HG02885 (cell line): ENCODE data around the gene RAD17.
"Not testable (repeated sequence)": the region's sequence is repeated elsewhere in the genome, so short reads cannot be mapped to it uniquely, and the experiment has no call there.

ENCODE experiments used
- ATAC-seq: cut with Tn5 transposase; IDR thresholded peaks from one replicate; pipeline ENCODE4 v1.9.1; 2021; ENCODE audit warnings: mild to moderate bottlenecking; ENCODE audit not compliant: unreplicated experiment, poor library complexity

Gene RAD17

DNA sequence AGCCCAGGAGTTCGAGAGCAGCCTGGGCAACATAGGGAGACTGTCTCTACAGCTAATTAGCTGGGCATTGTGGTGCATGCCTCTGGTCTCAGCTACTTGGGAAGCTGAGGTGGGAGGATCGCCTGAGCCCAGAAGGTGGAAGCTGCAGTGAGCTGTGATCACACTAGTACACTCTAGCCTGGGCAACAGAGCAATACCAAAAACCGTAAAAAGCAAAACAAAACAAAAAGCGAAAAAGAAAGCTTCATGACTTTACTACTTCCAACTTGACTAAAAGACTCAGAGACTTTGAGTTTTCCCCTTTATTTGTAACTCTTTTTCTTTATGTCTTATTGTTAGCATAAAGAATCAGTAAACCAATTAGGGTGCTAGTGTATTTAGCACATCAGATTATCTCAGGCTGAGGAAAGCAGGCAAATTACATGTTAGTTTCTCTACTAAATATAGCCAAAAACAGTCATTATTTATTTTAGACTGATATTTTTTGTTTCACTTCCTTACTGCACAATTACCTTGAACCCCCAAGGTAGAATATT is 5.4 kb downstream of the RAD17 start:
- ATAC-seq: peak; percentile 78

DNA sequence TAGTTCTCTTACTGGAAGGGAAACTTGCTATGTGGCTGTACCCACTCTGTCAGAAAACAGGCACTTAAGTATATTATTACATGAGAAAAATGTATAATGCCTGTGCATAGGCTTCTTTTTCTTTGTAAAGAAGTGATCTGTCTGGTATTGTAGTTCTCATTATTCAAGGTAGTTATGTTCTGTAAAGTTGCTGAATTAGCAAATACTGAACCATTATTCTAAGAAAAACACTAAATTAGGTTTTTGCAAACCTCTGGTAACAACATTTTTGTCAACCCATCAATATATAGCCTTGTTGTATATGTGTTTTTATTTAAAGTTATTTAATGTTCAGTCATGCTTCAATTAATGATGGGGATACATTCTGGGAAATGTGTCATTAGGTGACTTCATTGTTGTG is 8.8 kb downstream of the RAD17 start:
- ATAC-seq: no peak

DNA sequence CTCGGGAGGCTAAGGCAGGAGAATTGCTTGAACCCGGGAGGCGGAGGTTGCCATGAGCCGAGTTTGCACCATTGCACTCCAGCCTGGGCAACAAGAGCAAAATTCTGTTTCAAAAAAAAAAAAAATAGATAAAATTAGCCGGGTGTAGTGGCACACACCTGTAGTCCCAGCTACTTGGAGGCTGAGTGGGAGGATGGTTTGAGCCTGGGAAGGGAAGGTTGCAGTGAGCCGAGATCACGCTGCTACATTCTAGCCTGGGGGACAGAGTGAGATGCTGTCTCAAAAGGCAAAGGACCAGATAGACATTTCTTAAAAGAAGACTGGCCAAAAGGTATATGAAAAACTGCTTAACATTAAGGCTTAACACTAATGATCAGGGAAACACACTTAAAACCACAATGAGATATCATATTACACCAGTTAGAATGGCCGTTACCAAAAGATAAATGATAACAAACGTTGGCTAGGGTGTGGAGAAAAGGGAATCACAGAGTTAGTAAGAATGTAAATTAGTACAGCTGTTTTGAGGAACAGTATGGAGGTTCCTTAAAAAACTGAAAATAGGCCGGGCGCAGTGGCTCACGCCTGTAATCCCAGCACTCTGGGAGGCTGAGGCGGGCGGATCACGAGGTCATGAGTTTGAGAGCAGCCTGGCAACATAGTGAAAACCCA is 35.2 kb downstream of the RAD17 start:
- ATAC-seq: no peak

DNA sequence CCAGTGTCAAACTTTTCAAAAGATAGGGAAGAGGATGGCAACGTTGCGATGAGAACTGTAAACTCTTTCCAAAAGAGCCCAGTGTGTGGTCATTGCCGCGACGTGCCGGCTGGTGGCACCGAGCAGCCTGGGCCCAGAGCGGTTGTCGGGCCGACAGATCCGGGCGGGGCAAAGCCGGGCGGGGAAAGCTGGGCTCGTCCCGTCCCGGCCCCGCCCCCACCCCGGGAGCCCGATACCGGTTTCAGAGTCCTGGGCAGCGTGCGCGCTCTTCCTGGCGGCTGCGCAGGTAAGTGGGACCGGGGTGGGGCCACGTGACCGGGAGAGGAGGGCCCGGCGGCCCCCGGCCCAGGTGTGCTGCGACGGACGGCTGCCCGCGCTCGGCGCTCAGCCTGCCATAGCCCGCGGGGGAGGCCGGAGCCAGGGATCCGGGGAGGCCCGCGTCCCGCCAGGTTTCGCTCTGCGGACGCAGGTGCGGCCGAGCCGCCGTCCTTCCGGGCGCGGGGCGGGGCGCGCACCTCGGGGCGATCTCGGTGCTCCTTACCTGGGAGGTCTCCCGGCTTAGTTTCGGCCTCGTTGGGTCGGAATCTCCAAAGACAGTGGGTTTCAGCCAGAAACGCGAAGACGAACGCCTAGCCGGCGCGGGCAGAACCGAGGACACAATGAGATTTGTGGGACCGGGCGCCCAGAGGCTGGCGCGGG is 45.4 kb downstream of the RAD17 start, which contains the start of gene MARVELD2:
TSS of gene MARVELD2 (plus strand) at position 232 of the 699 bp plus-strand sequence. CDS start 4,270 bp downstream, outside the sequence.
- peak; percentile 83 for ATAC-seq

DNA sequence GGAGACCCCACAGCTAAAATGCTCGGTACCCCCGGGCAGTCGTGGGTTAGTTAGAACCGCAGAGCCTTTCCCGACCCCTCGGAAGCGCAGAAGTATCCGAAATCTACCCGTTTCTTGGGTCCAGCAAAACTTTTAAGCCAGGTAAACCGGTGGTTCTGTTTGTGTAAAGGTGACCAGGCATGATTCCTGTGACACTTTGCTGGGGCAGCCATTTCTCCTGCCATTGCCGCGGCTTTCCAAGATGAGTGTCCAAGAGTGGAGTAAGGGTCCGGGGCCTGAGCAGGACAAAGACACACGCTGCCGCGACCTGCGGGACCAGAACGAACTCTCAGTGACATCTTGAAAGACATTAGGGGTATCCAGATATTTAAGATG is 46.0 kb downstream of the RAD17 start:
- ATAC-seq: no peak

DNA sequence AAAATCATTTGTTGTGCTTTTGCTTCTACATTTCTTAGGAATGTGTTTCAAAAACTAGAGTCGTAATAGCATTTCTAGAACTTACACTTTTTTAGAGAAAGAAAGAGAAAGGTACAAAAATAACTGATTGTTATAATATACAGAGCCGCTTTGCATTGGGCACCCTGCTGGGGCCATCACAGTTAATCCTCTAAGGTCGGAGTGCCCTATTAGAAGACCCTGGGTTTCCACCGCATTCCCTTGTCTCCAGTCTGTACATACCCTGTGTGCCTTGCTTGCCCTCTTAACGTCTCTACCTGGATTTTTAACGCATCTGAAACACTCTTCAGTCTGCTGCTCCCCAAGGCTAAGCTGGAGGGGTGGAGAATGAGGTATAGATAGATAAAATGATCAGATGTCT is 46.6 kb downstream of the RAD17 start:
- no peak for ATAC-seq

DNA sequence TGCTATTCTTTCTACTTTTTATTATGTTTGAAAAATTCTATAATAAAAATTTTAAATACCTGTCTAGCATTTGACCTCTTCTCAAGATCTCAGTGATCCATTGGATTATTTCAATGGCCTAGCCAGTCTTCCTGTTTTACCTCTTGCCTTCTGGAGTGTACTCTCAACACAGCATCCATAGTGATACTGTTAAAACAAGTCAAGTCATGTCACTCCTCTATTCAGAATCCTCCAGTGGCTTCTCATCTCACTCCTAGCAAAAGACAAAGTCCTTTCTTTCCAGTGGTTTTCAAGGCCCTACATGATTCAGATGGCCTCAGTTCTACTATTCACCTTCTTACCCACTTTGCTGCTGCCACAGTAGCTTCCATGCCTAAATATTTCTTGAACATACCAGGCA is 47.1 kb downstream of the RAD17 start:
- ATAC-seq: no peak

DNA sequence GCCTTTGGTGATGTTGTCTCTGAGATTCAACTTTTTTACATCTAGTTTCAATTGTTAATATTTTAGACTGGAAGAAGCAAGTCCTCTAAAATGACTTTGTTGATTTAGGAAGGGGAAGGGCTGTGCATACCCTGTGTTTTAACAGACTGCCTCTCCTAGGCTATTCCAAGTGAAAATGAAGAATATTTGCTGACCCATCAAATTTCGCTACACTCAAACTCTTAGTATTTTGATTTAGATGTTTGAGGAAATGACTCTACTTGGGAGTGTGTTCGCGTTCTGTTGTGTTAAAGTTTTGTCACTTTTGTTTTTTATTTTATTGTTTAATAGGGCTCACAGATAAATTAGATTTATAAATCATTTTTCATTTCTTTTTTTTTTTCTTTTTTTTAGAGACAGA is 48.9 kb downstream of the RAD17 start:
- ATAC-seq: no peak

DNA sequence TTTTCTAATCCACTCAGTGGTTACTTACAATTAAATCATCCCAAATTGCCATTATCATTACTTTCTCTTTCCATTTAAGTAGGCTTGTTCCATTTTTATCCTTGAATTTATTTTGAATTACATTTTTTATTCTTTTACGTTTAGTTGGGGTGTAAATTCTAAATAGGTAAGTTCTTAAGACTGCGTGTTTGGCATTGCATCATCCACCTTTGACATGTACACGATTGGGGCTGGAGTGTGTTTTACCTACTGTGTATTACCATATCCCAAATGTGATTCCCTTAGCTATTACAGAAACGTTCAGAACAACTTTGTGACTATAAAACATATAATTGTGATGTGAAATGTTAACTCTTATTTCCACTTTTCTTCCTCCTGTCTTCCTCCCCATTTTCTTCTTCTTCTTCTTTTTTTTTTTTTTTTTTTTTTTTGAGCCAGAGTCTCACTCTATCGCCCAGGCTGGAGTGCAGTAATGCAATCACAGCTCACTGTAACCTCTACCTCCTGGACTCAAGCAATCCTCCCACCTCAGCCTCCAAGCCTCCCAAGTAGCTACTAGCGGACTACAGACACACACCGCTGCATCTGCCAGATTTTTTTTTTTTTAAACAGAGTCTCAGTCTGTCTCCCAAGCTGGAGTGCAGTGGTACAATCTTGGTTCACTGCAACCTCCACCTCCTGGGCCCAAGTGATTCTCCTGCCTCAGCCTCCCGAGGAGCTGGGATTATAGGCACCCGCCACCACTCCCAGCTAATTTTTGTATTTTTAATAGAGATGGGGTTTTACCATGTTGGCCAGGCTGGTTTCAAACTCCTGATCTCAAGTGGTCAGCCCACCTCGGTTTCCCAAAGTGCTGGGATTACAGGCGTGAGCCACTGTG is 62.0 kb downstream of the RAD17 start:
- ATAC-seq: no peak

DNA sequence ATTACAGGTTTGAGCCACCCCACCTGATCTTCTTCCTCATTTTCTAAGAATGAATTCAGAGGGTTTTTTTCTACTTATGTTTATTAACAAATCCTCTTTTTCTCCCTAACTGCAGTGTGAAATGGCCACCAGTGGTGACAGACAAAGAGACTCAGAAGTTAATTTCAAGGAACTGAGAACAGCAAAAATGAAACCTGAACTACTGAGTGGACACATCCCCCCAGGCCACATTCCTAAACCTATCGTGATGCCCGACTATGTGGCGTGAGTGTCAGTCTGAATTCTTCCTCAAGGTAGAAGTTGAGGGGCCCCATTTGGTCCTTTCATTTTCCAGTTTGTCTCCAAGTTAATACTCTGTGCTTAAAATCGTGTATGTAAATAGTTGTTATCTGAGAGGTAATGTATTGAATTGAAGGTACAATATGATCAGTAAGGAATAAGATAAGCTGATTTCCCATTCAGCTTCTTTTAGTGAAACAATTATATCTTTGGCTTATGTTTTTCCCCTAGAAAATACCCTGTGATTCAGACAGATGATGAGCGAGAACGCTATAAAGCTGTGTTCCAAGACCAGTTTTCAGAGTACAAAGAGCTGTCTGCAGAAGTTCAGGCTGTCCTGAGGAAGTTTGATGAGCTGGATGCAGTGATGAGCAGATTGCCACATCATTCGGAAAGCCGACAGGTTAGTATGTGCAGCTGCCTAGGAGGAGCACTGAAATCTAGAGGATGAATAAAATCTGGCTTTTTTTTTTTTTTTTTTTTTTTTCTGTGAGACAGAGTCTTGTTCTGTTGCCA is 63.0 kb downstream of the RAD17 start:
- peak; percentile 67 for ATAC-seq

DNA sequence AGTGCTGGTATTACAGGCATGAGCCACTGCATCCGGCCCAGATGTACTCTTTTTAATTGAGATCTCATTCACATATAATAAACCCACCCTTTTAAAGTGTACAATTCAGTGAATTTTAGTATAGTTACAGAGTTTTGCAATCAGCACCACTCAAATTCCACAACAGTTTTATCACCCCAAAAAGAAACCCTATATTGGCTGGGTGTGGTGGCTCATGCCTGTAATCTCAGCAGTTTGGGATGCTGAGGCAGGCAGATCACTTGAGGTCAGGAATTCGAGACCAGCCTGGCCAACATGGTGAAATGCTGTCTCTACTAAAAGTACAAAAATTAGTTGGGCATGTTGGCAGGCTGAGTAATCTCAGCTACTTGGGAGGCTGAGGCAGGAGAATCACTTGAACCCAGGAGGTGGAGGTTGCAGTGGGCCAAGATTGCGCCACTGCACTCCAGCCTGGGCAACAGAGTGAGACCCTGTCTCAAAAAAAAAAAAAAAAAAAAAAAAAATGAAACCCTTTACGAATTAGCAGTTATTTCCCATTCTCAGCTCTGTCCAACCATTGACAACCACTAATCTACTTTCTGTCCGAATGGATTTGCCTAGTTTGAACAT is 65.8 kb downstream of the RAD17 start:
- not testable (repeated sequence) for ATAC-seq

DNA sequence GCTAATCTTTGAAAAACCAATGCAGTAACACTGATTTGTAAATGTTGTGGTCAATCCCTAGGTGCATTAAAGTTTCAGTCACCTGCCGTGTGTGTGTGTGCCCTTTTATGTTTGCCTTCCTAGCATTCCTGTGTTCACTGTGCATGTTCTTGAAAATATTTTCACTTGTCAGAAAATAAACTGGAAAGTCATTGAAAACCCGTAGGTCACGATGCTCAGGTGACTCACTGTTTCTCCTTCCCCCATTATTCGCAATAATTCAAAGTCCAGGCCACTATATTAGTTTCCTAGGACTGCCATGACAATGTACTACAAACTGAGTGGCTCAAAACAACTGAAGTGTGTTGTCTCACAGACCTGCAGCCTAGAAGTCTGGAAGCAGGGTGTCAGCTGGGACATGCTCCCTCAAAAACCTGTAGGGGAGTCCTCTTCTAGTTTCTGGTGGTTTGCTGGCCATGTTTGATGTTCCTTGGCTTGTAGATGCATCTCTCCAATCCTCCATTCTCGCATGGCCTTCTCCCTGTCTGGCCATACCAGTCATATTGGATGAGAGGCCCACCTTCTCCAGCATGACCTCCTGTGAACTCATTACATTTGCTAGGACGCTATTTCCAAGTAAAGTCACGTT is 74.6 kb downstream of the RAD17 start:
- no peak for ATAC-seq

DNA sequence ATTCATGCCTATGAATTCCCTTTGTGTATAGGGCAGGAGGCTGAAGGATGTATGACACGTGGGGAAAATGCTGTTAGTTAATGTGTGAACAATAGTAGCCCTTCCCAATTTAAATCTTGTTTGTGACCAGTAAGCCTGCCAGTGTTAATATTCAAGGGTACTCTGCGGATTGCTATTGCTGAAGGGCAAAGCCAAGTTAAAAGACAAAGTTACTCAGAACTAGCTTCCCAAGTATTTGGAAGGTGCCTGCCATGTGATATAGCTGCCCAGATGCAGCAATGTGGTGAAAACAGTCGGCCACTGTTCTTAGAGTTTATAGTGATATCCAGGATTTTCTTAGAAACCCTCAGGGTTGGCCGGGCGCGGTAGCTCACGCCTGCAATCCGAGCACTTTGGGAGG is 79.9 kb downstream of the RAD17 start:
- no peak for ATAC-seq

DNA sequence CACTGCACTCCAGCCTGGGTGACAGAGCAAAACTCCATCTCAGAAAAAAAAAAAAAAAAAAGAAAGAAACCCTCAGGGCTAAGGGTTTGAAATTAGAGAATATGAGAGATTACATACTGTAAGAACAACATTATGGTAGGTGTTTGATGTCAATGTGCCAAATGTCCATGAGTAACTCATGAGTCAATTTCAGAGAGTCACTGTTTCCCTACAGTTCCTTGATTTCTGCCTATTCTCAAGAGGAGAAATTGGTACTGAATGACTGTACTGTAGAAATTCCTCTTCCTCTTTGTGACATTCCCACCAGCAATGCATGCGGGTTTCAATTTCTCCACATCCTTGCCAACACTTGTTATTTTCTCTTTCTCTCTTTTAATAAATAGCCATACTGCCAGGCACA is 80.5 kb downstream of the RAD17 start:
- ATAC-seq: no peak

DNA sequence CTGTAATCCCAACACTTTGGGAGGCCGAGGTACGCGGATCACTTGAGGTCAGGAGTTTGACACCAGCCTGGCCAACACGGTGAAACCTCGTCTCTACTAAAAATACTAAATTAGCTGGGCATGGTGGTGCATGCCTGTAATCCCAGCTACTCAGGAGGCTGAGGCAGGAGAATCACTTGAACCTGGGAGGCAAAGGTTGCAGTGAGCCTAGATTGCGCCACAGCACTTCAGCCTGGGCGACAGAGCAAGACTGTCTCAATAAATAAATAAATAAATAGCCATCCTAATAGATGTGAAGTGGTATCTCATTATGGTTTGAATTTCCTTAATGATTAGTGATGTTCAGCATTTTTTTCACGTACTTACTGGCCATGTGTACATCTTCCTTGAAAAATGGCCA is 80.9 kb downstream of the RAD17 start:
- not testable (repeated sequence) for ATAC-seq

DNA sequence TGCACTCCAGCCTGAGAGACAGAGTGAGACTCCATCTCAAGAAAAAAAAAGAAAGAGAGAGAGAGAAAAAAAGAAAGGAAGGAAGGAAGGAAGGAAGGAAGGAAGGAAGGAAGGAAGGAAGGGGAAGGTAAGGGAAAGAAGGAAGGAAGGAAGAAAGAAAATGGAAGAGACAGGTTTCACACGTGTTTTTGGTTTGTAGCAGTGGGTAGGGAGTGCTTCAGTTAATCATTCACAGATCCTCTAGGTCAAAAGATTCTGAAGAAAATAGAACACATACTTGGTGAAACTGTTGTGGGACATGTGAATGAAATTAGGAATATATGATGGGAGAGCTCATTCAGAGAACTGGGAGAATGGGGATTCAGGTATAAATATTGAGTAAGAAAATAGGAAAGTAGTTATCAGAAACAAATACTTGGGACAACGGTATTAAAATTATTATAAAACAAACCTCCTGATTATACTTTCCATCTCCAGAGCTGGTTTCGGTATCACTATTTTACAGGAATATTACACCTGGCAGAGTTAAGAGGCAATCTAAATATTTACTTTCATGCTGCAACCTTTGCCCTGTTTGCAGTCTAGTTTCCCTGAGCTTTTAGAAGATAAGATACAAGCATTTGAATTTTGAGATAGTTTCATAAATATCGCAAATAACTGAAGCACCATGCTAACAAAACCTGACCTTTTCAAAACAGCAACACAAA is 82.5 kb downstream of the RAD17 start:
- no peak for ATAC-seq

DNA sequence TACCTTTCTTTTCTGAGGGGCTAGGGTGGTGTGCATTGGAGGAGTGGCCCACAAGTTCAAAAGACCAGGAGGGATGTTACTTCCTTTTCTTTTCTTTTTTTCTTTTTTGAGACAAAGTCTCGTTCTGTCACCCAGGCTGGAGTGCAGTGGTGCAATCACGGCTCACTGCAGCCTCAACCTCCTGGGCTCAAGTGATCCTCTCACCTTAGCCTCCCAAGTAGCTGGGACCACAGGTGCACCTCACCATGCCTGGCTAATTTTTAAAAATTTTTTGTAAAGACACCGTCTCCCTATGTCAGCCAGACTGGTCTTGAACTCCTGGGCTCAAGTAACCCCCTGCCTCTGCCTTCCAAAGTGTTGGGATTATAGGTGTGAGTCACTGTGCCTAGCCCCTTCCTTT is 83.9 kb downstream of the RAD17 start:
- ATAC-seq: not testable (repeated sequence)

DNA sequence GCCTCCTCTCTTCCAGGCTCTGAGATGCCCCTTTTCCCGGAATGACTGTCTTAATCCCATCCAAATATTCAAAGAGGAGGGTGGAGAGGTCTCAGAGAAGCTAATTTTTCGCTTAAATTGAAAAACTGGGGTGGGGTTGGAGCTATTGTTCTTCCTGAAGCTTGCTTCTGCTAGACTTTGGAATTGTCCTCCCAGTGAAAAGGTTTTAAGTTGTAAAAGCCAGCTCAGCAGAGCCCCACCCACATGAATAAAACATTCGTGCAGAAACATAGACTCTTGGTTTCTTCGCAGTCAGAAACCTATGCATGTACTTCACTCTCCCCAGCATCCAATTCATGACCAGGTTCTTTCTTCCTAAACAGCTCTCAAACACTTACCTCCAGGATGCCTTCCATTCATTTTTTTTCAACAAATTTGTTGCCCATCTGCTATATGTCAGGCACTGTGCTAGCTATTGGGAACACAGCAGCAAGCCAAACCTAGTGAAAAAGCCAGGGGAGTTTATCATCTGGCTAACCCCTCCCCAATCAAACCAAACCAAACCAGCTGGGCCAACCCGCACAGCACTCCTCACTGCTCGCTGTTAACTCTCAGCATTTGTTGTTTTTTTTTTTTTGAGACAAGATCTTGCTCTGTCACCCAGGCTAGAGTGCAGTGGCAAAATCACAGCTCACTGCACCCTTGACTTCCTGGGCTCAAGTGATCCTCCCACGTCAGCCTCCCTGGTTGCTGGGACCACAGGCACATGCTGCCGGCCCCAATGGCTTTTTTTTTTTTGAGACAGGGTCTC is 85.0 kb downstream of the RAD17 start:
- ATAC-seq: no peak
